Measurements from ENCODE around the gene C16orf89. TPM values are rescaled to one million over a fixed set of nuclear protein-coding genes. Genes with fewer than 3 reads are reported as not detected.

C16orf89 gene
- polyA plus RNA-seq, 12 donors = 0.13 to 1.1 (median 0.40) TPM; not detected in 2

- DNase-seq = no peak
Observed at GRCh38 chr16:5030251-5030870, 35.4 kb downstream of the C16orf89 start.

GRCh38 chr16:5028950-5029475, 36.7 kb downstream of the C16orf89 start:
- DNase-seq = no peak

- no peak for DNase-seq
Observed at GRCh38 chr16:5027575-5028235, 38.1 kb downstream of the C16orf89 start.

- no peak for DNase-seq
Observed at GRCh38 chr16:5027086-5027485, 38.7 kb downstream of the C16orf89 start.

- DNase-seq = no peak
Observed at GRCh38 chr16:5026664-5027063, 39.1 kb downstream of the C16orf89 start.

GRCh38 chr16:5025171-5025632, 40.6 kb downstream of the C16orf89 start:
- no peak for DNase-seq

GRCh38 chr16:5024632-5025031, 41.1 kb downstream of the C16orf89 start:
- no peak for DNase-seq

GRCh38 chr16:5022521-5022920, 43.2 kb downstream of the C16orf89 start:
- DNase-seq = no peak

- DNase-seq = no peak
Observed at GRCh38 chr16:5020551-5020950, 45.2 kb downstream of the C16orf89 start.

- no peak for DNase-seq
Observed at GRCh38 chr16:5019775-5020174, 46.0 kb downstream of the C16orf89 start.

GRCh38 chr16:5018793-5019192, 47.0 kb downstream of the C16orf89 start:
- DNase-seq = peak; percentile 84

- DNase-seq = no peak
Observed at GRCh38 chr16:5017678-5017969, 48.1 kb downstream of the C16orf89 start.

GRCh38 chr16:5016967-5017677, 48.6 kb downstream of the C16orf89 start:
- no peak for DNase-seq

GRCh38 chr16:5015887-5016286, 49.9 kb downstream of the C16orf89 start:
- DNase-seq = no peak

GRCh38 chr16:5015351-5015750, 50.4 kb downstream of the C16orf89 start:
- DNase-seq = no peak

GRCh38 chr16:5012887-5013286, 52.9 kb downstream of the C16orf89 start:
- DNase-seq = no peak

GRCh38 chr16:5011637-5012036, 54.1 kb downstream of the C16orf89 start:
- DNase-seq = no peak

GRCh38 chr16:5010576-5011329, 55.0 kb downstream of the C16orf89 start:
- DNase-seq = no peak

GRCh38 chr16:5008311-5008731, 57.4 kb downstream of the C16orf89 start:
- DNase-seq = no peak

GRCh38 chr16:5007256-5007655, 58.5 kb downstream of the C16orf89 start:
- no peak for DNase-seq

- DNase-seq = peak; percentile 34
Observed at GRCh38 chr16:5006348-5007193, 59.2 kb downstream of the C16orf89 start.

Data from muscle of arm (tissue), 12 donors.